Activated CD8-positive, alpha-beta memory T cell treated with anti-CD3 and anti-CD28 coated beads, Interleukin-2, amount 50 U/mL, for 24 hours (primary cell): Measurements from ENCODE around the gene CCDC73.
"Not testable (repeated sequence)": the region's sequence is repeated elsewhere in the genome, so short reads cannot be mapped to it uniquely, and the experiment has no call there.

Experiments used
- DNase-seq: peaks from one replicate; pipeline ENCODE4 v3.0.0-alpha.2; 2020; ENCODE audit errors: extremely low read depth

Gene CCDC73

GRCh38 chr11:32705309-32706033 is 89.0 kb downstream of the CCDC73 start:
- DNase-seq = no peak

DNA sequence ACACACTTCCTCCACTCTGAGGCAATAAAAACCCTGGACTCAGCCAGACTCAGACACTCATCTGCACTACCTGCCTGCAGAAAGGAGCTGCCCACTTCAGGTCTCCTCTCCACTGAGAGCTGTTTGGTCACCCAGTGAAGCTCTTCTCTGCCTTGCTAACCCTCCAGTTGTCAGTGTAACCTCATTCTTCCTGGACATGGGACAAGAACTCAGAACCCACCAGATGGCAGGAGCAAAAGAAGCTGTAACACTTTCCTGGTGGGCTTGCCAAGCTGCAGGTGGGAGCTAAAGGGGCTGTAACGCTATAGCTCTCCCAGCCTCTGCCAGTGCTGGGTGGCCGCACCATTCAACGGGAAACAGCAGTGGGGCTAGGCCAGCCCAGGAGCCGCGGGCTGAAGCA is 89.7 kb downstream of the CCDC73 start:
- DNase-seq = no peak

DNA sequence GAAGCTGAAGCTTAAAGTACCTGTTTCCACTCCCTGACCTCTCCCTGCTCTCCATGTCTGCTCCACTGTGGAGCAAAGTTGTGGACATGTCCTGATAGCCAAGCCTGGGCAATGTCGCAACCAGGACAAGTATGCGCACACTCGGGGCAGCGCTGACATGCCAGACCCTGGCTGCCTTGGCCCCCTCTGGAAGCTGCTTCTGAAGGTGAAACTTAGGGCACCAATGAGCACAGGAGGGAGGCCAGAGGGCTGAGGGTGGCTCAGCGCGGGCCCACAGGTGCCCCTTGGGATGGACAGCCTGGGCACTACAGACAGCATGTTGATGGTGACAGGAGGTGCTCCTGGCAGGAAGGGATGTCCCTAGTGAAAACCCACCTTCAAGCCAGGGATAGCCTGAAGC is 90.2 kb downstream of the CCDC73 start:
- no peak for DNase-seq

DNA sequence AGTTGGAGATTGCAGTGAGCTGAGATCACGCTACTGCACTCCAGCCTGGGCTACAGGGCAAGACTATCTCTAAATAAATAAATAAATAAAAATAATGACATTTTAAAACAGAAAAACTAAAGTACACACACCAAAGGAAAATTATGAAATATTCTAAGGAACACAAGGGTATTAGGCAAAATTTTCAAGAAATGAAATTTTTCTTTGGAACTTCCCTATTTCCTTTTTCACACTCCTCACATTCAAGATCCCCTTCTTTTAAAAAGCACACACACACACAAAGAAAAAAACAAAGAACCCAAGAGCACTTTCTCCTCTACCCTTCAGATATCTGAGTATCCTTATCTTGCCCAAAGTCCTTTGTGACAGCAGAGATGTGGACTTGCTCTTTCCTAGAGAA is 92.8 kb downstream of the CCDC73 start:
- DNase-seq = no peak

DNA sequence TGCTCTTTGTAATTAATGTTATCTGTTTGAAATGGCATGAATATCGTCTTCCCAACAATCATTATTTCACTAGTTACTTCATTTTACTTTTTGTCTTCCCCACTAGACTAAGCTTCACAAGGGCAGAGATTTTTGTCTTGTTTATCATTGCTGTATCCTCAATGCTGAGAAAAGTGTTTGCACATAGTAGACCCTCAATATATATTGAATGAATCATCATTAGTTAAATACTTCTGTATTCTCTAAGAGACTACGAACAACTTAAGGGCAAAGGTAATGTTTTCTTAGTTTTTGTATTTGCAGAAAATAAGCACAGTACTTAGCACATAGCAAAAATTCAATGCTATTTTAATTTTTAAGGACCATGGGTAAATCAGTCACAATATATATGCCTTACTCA is 95.9 kb downstream of the CCDC73 start:
- DNase-seq = no peak

- no peak for DNase-seq
Measured at GRCh38 chr11:32671051-32671450, 123.4 kb downstream of the CCDC73 start.

DNA sequence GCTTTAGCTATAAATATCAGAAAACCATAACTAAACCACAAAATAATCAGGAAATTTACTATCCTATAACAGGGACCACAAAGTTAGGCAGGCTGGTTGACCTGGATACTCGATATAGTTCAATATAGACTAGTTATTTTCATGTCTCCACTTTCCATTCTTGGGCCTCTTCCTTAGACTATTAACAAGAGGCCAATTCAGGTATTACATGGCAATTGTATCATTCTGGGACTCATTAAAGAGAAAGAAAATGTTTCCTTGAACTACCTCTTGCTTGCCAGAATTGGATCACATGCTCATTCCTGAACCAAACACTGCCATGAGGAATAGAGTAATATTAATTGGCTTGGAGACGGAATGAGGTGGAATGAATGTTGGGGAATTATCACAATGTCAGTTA is 134.8 kb downstream of the CCDC73 start:
- no peak for DNase-seq

DNA sequence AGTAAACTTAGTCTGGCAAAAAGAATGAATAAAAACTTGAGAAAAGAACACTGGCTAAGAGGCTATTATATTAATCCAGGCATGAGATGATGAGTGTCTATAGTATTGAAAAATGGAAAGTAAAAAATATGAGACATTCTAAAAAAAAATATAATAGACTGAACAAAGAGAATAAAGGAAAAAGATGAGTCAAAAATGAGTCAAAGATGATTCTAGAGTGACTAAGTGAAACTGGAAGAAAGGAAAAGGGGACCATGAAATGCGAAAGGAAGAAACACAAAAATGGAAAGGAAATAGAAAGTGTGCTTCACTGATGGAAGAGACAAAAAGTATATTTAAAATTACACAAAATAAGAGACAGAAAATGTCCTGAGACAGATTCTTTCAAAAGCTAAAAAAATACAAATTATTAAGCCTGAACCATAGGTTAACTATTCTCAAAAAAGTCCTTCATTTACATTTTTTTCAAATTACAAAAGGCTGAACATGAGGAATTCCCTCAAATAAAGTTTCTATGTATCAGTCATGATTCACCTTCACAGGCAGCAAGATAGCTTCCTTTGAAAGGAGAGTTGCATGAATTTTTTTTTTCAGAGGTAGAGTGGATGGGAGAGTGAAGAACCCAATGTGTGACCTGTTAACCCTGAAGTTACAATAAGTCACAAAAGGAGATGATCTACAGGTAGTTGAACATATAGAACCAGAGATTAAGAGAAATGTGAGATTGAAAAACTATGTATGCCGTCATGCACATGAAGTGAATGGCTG is 135.6 kb downstream of the CCDC73 start:
- no peak for DNase-seq

DNA sequence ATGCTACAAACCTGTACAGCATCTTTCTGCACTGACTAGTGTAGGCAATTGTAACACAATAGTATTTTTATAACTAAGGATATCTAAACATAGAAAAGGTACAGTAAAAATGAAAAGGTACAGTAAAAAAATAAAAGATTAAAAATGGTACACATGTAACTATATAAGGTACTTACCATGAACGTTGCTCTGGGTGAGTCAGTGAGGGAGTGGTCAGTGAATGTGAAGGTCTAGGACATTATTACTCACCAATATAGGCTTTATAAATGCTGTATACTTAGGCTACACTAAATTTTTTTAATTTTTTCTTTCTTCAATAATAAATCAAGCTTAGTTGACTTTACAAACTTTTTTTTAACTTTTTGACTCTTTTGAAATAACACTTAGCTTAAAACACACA is 150.9 kb downstream of the CCDC73 start:
- no peak for DNase-seq

- DNase-seq = no peak
Measured at GRCh38 chr11:32641361-32641760, 153.1 kb downstream of the CCDC73 start.

- no peak for DNase-seq
Measured at GRCh38 chr11:32635819-32636218, 158.6 kb downstream of the CCDC73 start.

- DNase-seq = no peak
Measured at GRCh38 chr11:32630844-32631243, 163.6 kb downstream of the CCDC73 start.

- DNase-seq = no peak
Measured at GRCh38 chr11:32616903-32617302, 177.6 kb downstream of the CCDC73 start.

DNA sequence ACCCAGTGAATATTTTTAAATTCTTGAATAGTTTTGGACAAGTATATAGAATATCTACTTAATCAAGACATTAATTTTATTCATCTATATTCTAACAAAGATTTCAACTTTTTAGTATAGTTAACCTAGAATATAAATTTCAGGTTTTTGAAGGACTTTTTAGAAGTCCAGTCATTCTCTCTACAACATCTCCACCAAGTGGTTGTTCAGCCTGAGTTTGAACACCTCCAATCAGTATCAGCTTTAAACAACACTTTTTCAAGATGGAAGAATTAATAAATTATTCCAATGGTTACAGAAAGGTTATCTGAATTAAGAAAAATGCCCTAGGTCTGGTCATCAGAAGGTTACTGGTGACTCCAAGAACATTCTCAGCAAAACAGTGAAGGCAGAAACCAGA is 179.0 kb downstream of the CCDC73 start:
- no peak for DNase-seq

DNA sequence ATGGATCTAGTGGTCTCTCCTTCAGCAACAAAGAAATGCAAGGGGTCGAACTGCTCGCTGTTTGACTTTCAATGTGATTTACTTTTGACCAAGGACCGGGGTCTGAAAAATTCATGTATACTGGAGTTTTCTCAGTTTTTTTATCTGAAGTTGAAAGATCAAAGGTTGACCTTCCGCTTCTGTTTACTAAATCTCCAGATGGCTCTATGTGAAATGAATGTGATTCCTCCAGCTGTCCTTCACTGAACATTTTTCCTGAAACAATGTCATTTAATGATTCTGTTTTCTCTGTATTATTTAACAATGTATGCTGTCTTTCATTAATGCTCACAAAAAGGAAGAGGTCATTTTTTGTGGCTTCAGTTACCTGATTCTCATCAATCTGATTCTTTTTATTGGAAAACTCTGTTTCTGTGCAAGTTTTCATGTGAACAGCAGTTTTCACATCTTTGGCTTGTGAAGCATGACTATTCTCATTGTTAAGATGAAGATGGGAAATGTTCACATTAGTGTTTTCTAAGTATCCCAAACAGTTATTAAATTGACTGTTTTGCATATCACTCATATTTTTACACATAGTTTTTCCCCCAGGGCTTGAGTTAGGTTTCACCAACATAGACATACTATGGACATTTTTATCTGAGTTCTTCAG is 180.8 kb downstream of the CCDC73 start:
- DNase-seq = no peak

DNA sequence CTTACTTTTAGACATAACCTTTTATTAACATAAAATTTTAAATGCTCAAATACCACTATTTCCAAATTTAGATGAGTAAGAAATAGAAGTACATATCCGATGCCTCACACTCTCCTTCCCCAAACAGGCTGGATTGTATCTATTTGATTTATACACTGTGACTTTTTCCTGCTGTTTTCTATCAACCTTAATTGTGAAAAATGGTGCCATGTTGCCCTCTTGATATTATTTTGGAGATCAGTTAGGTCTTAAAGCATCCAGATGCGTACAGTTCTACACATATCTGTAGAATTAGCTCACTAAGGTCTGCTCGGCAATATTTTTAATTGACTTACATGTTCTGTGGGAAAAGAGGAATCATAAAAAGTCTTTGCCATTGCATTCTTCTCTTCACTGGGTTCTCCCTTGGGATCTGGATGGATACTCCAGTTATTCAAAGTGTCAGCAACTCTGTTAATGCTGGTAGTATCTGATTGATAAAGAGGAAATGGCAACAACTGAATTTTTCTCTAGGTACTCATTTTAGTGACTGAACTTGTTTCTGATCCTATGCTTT is 183.6 kb downstream of the CCDC73 start:
- DNase-seq = no peak

- DNase-seq = not testable (repeated sequence)
Measured at GRCh38 chr11:32608826-32609225, 185.6 kb downstream of the CCDC73 start.

DNA sequence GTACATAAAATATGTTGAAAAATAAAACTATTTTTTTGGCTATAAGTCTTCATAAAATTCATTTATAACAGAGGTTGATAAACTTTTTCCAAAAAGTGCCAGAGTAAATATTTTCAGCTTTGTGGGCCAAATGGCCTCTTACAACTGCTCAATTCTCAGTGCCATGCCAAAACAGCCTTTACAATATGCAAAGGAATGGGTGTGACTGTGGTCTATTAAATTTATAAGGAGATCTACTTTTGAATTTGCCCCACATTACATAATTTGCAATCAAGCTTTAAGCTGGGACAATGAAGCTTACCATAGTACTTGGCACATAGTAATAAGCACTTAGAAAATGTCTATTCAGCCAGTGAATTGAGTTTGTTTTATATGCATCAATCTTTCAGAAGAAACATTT is 188.2 kb downstream of the CCDC73 start:
- no peak for DNase-seq

GRCh38 chr11:32602657-32603415 is 191.6 kb downstream of the CCDC73 start:
- DNase-seq = no peak

DNA sequence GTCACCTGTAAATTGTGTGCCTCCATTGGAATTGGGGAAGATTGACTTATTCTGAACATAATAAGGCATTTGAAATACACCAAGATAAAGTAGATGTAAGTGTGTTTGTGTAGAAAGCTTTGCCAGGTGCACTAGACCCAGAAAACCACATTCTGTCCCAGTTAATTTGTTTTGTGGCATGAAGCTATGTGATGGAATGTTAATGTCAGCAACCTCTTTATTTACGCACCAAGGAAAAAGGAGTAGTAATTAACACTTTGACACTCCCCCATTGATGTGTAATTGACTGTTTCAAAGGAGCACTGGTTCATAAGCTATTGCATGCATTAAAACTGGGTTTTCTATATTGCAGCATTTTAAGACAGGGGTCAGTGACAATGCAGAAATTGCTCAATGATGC is 196.5 kb downstream of the CCDC73 start:
- DNase-seq = no peak

GRCh38 chr11:32596114-32596513 is 198.3 kb downstream of the CCDC73 start:
- not testable (repeated sequence) for DNase-seq

DNA sequence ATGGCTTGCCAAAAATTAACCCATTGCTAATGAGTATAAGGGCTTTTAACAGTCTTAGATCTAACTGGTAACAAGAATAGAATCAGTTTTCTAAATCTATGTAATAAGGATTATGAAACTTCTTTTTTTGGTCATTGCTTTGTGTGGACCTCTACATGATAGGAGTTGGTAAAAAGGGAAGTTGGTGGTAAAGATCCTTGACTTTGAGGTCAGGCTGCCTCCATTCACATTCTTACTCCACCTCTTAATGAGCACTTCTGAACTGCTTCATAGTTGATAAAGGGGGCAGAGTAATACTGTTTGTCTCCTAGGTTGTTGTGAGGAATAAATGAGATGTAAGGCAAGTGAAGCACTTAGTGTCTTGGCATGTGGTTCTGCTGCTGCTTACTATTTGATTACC is 200.2 kb downstream of the CCDC73 start:
- DNase-seq = no peak
